Stimulated activated CD4-positive, alpha-beta T cell treated with anti-CD3 and anti-CD28 coated beads, Interleukin-15, amount 100 ng/mL, for 48 hours (primary cell): ENCODE results near the gene MRPL37.
"Not testable (repeated sequence)": the region's sequence is repeated elsewhere in the genome, so short reads cannot be mapped to it uniquely, and the experiment has no call there.

ENCODE experiments used
- DNase-seq, 2 donors: peaks; one replicate each; pipeline ENCODE4 v3.0.0-alpha.2; 2020; ENCODE audit warnings: low read depth in 2 of 2

MRPL37 gene

GRCh38 chr1:54172614-54173599, 27.1 kb upstream of the MRPL37 start:
- DNase-seq = no peak

GRCh38 chr1:54173681-54174080, 26.3 kb upstream of the MRPL37 start:
- DNase-seq = no peak

GRCh38 chr1:54174106-54174505, 25.9 kb upstream of the MRPL37 start:
- DNase-seq = no peak

GRCh38 chr1:54176621-54177327, 23.2 kb upstream of the MRPL37 start:
- DNase-seq = no peak

- no peak for DNase-seq
These were observed 22.2 kb upstream of the MRPL37 start for GRCh38 chr1:54177726-54178125.

- no peak for DNase-seq
These were observed 21.5 kb upstream of the MRPL37 start for GRCh38 chr1:54178296-54179070.

GRCh38 chr1:54180701-54181360, 19.1 kb upstream of the MRPL37 start:
- no peak for DNase-seq

GRCh38 chr1:54186056-54186455, 13.9 kb upstream of the MRPL37 start:
- no peak for DNase-seq

- DNase-seq = no peak
These were observed 11.7 kb upstream of the MRPL37 start for GRCh38 chr1:54188291-54188690.

GRCh38 chr1:54190526-54190925, 9.4 kb upstream of the MRPL37 start:
- DNase-seq = no peak

GRCh38 chr1:54191525-54191924, 8.4 kb upstream of the MRPL37 start:
- no peak for DNase-seq

- no peak for DNase-seq
These were observed 6.5 kb upstream of the MRPL37 start for GRCh38 chr1:54193453-54193852.

- no peak for DNase-seq
These were observed 709 bp upstream of the MRPL37 start for GRCh38 chr1:54199151-54199764.

GRCh38 chr1:54200519-54200997, 591 bp downstream of the MRPL37 start:
- DNase-seq = no peak

GRCh38 chr1:54204199-54204598, 4.2 kb downstream of the MRPL37 start:
- DNase-seq = no peak

GRCh38 chr1:54207287-54207686, 7.3 kb downstream of the MRPL37 start:
- DNase-seq = no peak

- not testable (repeated sequence) for DNase-seq
These were observed 7.9 kb downstream of the MRPL37 start for GRCh38 chr1:54207896-54208295.

GRCh38 chr1:54212872-54213271, 12.9 kb downstream of the MRPL37 start:
- DNase-seq = no peak

GRCh38 chr1:54215523-54215922, 15.6 kb downstream of the MRPL37 start:
- no peak for DNase-seq

GRCh38 chr1:54218883-54219687, 19.1 kb downstream of the MRPL37 start:
- no peak for DNase-seq
